CD14-positive monocyte (primary cell): ENCODE data around the gene IL37. TPM values are rescaled to one million over a fixed set of nuclear protein-coding genes. Genes with fewer than 3 reads are reported as not detected.
A peak's percentile ranks its signal among the peaks of the same experiment; 100 is the strongest.

Experiments
- DNase-seq, 3 donors: peaks; one replicate each; pipeline ENCODE4 v3.0.0-alpha.2; 2011 to 2022
- H2AFZ ChIP-seq: 2 replicates; pipeline ENCODE4 v1.6.0; 2012; ENCODE audit warnings: mild to moderate bottlenecking, low read depth, low read length, inconsistent platforms; ENCODE audit not compliant: insufficient read depth, poor library complexity, severe bottlenecking
- H3K27ac ChIP-seq, 2 donors: 1 replicate in 1 of 2; 2 replicates in 1 of 2; pipeline ENCODE4 v1.5.1; 2012 to 2013; ENCODE audit warnings: low read length in 2 of 2, control low read depth in 1 of 2, inconsistent platforms in 1 of 2, low read depth in 1 of 2, mild to moderate bottlenecking in 1 of 2
- H3K27me3 ChIP-seq, 2 donors: one replicate each; pipeline versions ENCODE4 v1.6.0 to v1.6.1; 2011 to 2013; ENCODE audit warnings: low read length in 2 of 2; ENCODE audit not compliant: control insufficient read depth in 2 of 2, insufficient read depth in 2 of 2
- H3K36me3 ChIP-seq, 2 donors: replicated peaks in 1 of 2; 1 replicate in 1 of 2; 2 replicates in 1 of 2; pipeline versions ENCODE4 v1.5.1 to v1.6.1; 2012 to 2013; ENCODE audit warnings: low read length in 2 of 2, control low read depth in 1 of 2, inconsistent platforms in 1 of 2, mild to moderate bottlenecking in 1 of 2; ENCODE audit not compliant: insufficient read depth in 2 of 2, control insufficient read depth in 1 of 2
- H3K4me1 ChIP-seq, 2 donors: 1 replicate in 1 of 2; 2 replicates in 1 of 2; pipeline versions ENCODE4 v1.5.1 to v1.6.1; 2012 to 2013; ENCODE audit warnings: low read length in 2 of 2, control low read depth in 1 of 2, inconsistent platforms in 1 of 2, mild to moderate bottlenecking in 1 of 2, moderate library complexity in 1 of 2; ENCODE audit not compliant: insufficient read depth in 2 of 2, control insufficient read depth in 1 of 2
- H3K4me2 ChIP-seq: replicated peaks from 2 replicates; pipeline ENCODE3; 2012; ENCODE audit warnings: low read length, moderate library complexity, mild to moderate bottlenecking; ENCODE audit not compliant: poor library complexity, severe bottlenecking; ENCODE audit errors: extremely low read depth
- H3K4me3 ChIP-seq, 3 experiments: fragments of 200-600 bp in 1 of 3; sonication (generic) in 1 of 3; replicated peaks in 1 of 3; 1 replicate in 2 of 3; 2 replicates in 1 of 3; pipeline ENCODE4 v1.5.1; 2011 to 2013; ENCODE audit warnings: low read length in 3 of 3, mild to moderate bottlenecking in 3 of 3, control low read depth in 2 of 3, low read depth in 2 of 3, inconsistent platforms in 1 of 3, moderate library complexity in 1 of 3
- H3K79me2 ChIP-seq: 2 replicates; pipeline ENCODE4 v1.6.0; 2012; ENCODE audit warnings: mild to moderate bottlenecking, control low read depth, inconsistent platforms, low read length, moderate library complexity; ENCODE audit not compliant: insufficient read depth
- H3K9ac ChIP-seq: 2 replicates; pipeline ENCODE4 v1.6.0; 2017; ENCODE audit warnings: low read length, mild to moderate bottlenecking; ENCODE audit not compliant: insufficient read depth, poor library complexity, severe bottlenecking
- H3K9me3 ChIP-seq, 2 donors: replicated peaks in 1 of 2; 1 replicate in 1 of 2; 2 replicates in 1 of 2; pipeline versions ENCODE4 v1.5.1 to v1.6.1; 2012 to 2013; ENCODE audit warnings: low read length in 2 of 2, control low read depth in 1 of 2; ENCODE audit not compliant: control insufficient read depth in 1 of 2, insufficient read depth in 1 of 2
- H4K20me1 ChIP-seq: 2 replicates; pipeline ENCODE4 v1.6.0; 2012; ENCODE audit warnings: mild to moderate bottlenecking, low read length, control low read depth, moderate library complexity; ENCODE audit not compliant: insufficient read depth
- H3K27ac Mint-ChIP-seq, 7 donors: one replicate each; pipeline ENCODE4 v1.8.0; 2020; ENCODE audit warnings: mild to moderate bottlenecking in 7 of 7, mixed read lengths in 7 of 7, moderate library complexity in 6 of 7, inconsistent platforms in 2 of 7
- H3K27me3 Mint-ChIP-seq, 3 donors: one replicate each; pipeline ENCODE4 v1.8.0; 2021 to 2022; ENCODE audit warnings: low read depth in 3 of 3, mild to moderate bottlenecking in 3 of 3, mixed read lengths in 3 of 3, moderate library complexity in 3 of 3, inconsistent platforms in 1 of 3
- H3K36me3 Mint-ChIP-seq, 2 donors: one replicate each; pipeline ENCODE4 v1.8.0; 2020; ENCODE audit warnings: mixed read lengths in 2 of 2, inconsistent platforms in 1 of 2, mild to moderate bottlenecking in 1 of 2
- H3K4me1 Mint-ChIP-seq: one replicate; pipeline ENCODE4 v1.8.0; 2020; ENCODE audit warnings: mild to moderate bottlenecking, mixed read lengths
- H3K4me3 Mint-ChIP-seq, 2 donors: one replicate each; pipeline ENCODE4 v1.8.0; 2020; ENCODE audit warnings: mild to moderate bottlenecking in 2 of 2, mixed read lengths in 2 of 2, moderate library complexity in 1 of 2
- H3K9me3 Mint-ChIP-seq, 7 donors: one replicate each; pipeline ENCODE4 v1.8.0; 2020 to 2022; ENCODE audit warnings: mixed read lengths in 7 of 7, mild to moderate bottlenecking in 6 of 7, moderate library complexity in 6 of 7, inconsistent platforms in 2 of 7
- CTCF ChIP-seq: fragments of 200-600 bp; IDR thresholded peaks from one replicate; pipeline ENCODE4 v1.8.0; 2022; ENCODE audit warnings: antibody characterized with exemption, mild to moderate bottlenecking
- WGBS: methylation state at CpG from one replicate; pipeline ENCODE4 v1.1.5; 2013; ENCODE audit warnings: missing lambda C conversion rate; ENCODE audit not compliant: insufficient coverage; 5-methylcytosine and 5-hydroxymethylcytosine counted together
- intact Hi-C, 2 donors: fragments of 100-400 bp; cut with micrococcal nuclease; formaldehyde crosslinking; loops; one replicate each; pipeline versions ENCODE4 v1.15.0 to v1.15.1; 2023
- polyA plus RNA-seq, 3 donors: library from polyadenylated mRNA; depleted of rRNA in 1 of 3; unstranded in 2 of 3; stranded (reverse) in 1 of 3; fragments of 300-500 nt in 2 of 3; fragments of >200 nt in 1 of 3; fragmentation: Illumina TruSeq in 2 of 3; gene quantifications; 1 replicate in 2 of 3; 2 replicates in 1 of 3; pipeline ENCODE4 v1.2.3, GENCODE V29; 2012 to 2021

IL37 gene
- polyA plus RNA-seq, 3 donors: not detected

- Histone ChIP-seq H3K27me3 (no peaks in the 10 kb centered on the region), H3K9me3 (no peaks in the 10 kb centered on the region), H4K20me1 (no peaks in the 10 kb centered on the region), H3K9ac (no peak overlapping the region), H3K36me3 (no peaks in the 10 kb centered on the region), H3K4me1 (peaks cover 43 to 54% of the 10 kb centered on the region in 2 donors), H3K79me2 (no peaks in the 10 kb centered on the region), H3K4me3 (no peak overlapping the region), H3K4me2 (no peak overlapping the region), H2AFZ (no peak overlapping the region), H3K27ac (no peak overlapping the region)
- Mint-ChIP-seq H3K36me3 (peaks cover 0 to 5% of the 10 kb centered on the region in 2 donors), H3K4me3 (no peak overlapping the region), H3K4me1 (peaks cover 49% of the 10 kb centered on the region), H3K27me3 (peaks cover 0 to 3% (median 0%) of the 10 kb centered on the region in 3 donors), H3K27ac (peak overlapping the region in 5 of 7 donors; percentile 35 to 85 (median 61)), H3K9me3 (peaks cover 0 to 2% (median 0%) of the 10 kb centered on the region in 7 donors)
- intact Hi-C loops: loop anchor here (2.0 to 10.0 kb wide), 7 partner anchors 44 to 138 kb away; partner anchors contain the start of gene IL1B (in 1 of the 2)
- TF ChIP-seq CTCF: peak; percentile 97
- DNase-seq: peak; percentile 70 to 83 (median 81)
- 77% methylated on average over 5 of the region's 6 CpGs for WGBS
Measured at GRCh38 chr2:112884869-112885505, 26.0 kb upstream of the IL37 start.

GRCh38 chr2:112885506-112885902, 25.5 kb upstream of the IL37 start:
- peaks cover 44% of the 10 kb centered on the region for H3K4me1 Mint-ChIP-seq
- H3K27me3 Mint-ChIP-seq: peaks cover 0 to 3% (median 0%) of the 10 kb centered on the region in 3 donors
- Histone ChIP-seq H3K9ac (no peak overlapping the region), H3K36me3 (no peaks in the 10 kb centered on the region), H3K79me2 (no peaks in the 10 kb centered on the region), H4K20me1 (no peaks in the 10 kb centered on the region), H3K4me1 (peaks cover 38 to 49% of the 10 kb centered on the region in 2 donors), H3K27ac (no peak overlapping the region), H3K4me2 (no peak overlapping the region), H3K27me3 (no peaks in the 10 kb centered on the region), H3K9me3 (no peaks in the 10 kb centered on the region), H2AFZ (no peak overlapping the region), H3K4me3 (no peak overlapping the region)
- peaks cover 0 to 2% (median 0%) of the 10 kb centered on the region in 7 donors for H3K9me3 Mint-ChIP-seq
- intact Hi-C loops: loop anchor here (2.0 to 10.0 kb wide), 5 partner anchors 45 to 138 kb away; no protein-coding TSS in a partner anchor
- H3K36me3 Mint-ChIP-seq: no peaks in the 10 kb centered on the region
- no peak for TF ChIP-seq CTCF
- H3K4me3 Mint-ChIP-seq: no peak overlapping the region
- H3K27ac Mint-ChIP-seq: peak overlapping the region in 4 of 7 donors; percentile 60 to 85 (median 62)
- WGBS: 43% methylated on average over 1 of the region's 4 CpGs
- DNase-seq: peak in 1 of 3 donors; percentile 83
